GM18517 (cell line): ENCODE results near the gene ATP12A.

ENCODE experiments used
- ATAC-seq: cut with Tn5 transposase; IDR thresholded peaks from one replicate; pipeline ENCODE4 v1.9.1; 2021; ENCODE audit warnings: mild to moderate bottlenecking, moderate library complexity; ENCODE audit not compliant: unreplicated experiment

The ATP12A gene

GRCh38 chr13:24724714-24725113, 44.5 kb downstream of the ATP12A start:
- no peak for ATAC-seq

GRCh38 chr13:24725379-24725778, 45.2 kb downstream of the ATP12A start:
- ATAC-seq, result no peak

- peak; percentile 87 for ATAC-seq
Measured at GRCh38 chr13:24727731-24728601, 47.8 kb downstream of the ATP12A start.

- peak; percentile 77 for ATAC-seq
Measured at GRCh38 chr13:24730873-24731567, 50.8 kb downstream of the ATP12A start.

- no peak for ATAC-seq
Measured at GRCh38 chr13:24734950-24735349, 54.7 kb downstream of the ATP12A start.

- no peak for ATAC-seq
Measured at GRCh38 chr13:24737042-24737441, 56.8 kb downstream of the ATP12A start.

GRCh38 chr13:24738366-24738847, 58.2 kb downstream of the ATP12A start:
- ATAC-seq, result no peak

- no peak for ATAC-seq
Measured at GRCh38 chr13:24740014-24740890, 60.0 kb downstream of the ATP12A start.

GRCh38 chr13:24741016-24741662, 60.9 kb downstream of the ATP12A start:
- no peak for ATAC-seq

- no peak for ATAC-seq
Measured at GRCh38 chr13:24741791-24742190, 61.6 kb downstream of the ATP12A start.

- no peak for ATAC-seq
Measured at GRCh38 chr13:24742294-24742693, 62.1 kb downstream of the ATP12A start.

- ATAC-seq, result no peak
Measured at GRCh38 chr13:24742977-24743376, 62.8 kb downstream of the ATP12A start.

- no peak for ATAC-seq
Measured at GRCh38 chr13:24744247-24744646, 64.0 kb downstream of the ATP12A start.

GRCh38 chr13:24745516-24745860, 65.3 kb downstream of the ATP12A start:
- ATAC-seq, result no peak

GRCh38 chr13:24745861-24746617, 65.8 kb downstream of the ATP12A start:
- no peak for ATAC-seq

GRCh38 chr13:24746618-24747247, 66.5 kb downstream of the ATP12A start:
- no peak for ATAC-seq

GRCh38 chr13:24747248-24748060, 67.2 kb downstream of the ATP12A start:
- ATAC-seq, result no peak

GRCh38 chr13:24748061-24748400, 67.8 kb downstream of the ATP12A start:
- no peak for ATAC-seq

- no peak for ATAC-seq
Measured at GRCh38 chr13:24759197-24759596, 79.0 kb downstream of the ATP12A start.
